K562 (cell line): Measurements from ENCODE around the gene ARIH1.

Source experiments
- BCL6 ChIP-seq: fragments of 250-450 bp; sonication (Bioruptor Pico); IDR thresholded peaks from 2 replicates; pipeline ENCODE4 v1.4.0; 2020
- CTCF ChIP-seq, 3 experiments: IDR thresholded peaks in 2 of 3; conservative IDR thresholded peaks in 1 of 3; 2 replicates each; pipeline ENCODE4 v1.5.1; 2011 to 2012; ENCODE audit warnings: low read length in 3 of 3, mild to moderate bottlenecking in 3 of 3, control low read depth in 2 of 3, improper control_type of control experiment in 1 of 3, inconsistent platforms in 1 of 3, low read depth in 1 of 3, mixed read lengths in 1 of 3, moderate library complexity in 1 of 3; ENCODE audit not compliant: insufficient read depth in 2 of 3
- MYC ChIP-seq, 2 experiments: fragments of 250-450 bp in 1 of 2; sonication (Bioruptor Pico) in 1 of 2; IDR thresholded peaks; 2 replicates each; pipeline versions ENCODE4 v1.5.1 to v1.6.1; 2012 to 2021; ENCODE audit warnings: low read depth in 2 of 2, borderline replicate concordance in 1 of 2, improper control_type of control experiment in 1 of 2, low read length in 1 of 2, mild to moderate bottlenecking in 1 of 2, moderate library complexity in 1 of 2
- SIN3A ChIP-seq, 2 experiments: fragments of 150-350 bp in 1 of 2; IDR thresholded peaks; 2 replicates each; pipeline ENCODE4 v1.6.1; 2011 to 2016; ENCODE audit warnings: borderline replicate concordance in 2 of 2, low read depth in 2 of 2, low read length in 2 of 2, mild to moderate bottlenecking in 2 of 2, moderate library complexity in 2 of 2; ENCODE audit not compliant: control insufficient read depth in 1 of 2
- TF ChIP-seq, protein P1 (sequence below): fragments of 450-650 bp; conservative IDR thresholded peaks from 2 replicates; pipeline ENCODE4 v1.6.1; 2016; ENCODE audit warnings: missing genetic modification characterization, low read depth, mild to moderate bottlenecking, control low read depth, missing compliant biosample characterization

DNA sequence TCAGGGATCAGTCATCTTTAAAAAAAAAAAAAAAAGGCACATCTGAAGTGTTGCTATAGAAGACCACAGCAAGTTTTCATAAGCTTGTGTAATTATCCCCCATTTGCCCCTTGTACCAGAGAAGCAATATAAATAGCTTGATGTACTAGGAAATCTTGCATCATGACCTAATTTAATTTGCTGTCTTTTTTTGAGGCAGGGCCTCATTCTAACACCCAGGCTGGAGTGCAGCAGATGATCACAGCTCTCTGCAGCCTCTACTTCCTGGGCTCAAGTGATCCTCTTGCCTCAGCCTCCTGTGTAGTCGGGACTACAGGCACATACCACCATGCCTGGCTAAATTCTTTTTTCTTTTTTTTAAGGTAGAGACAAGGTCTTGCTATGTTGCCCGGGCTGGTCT, 88.7 kb downstream of the ARIH1 start:
- TF ChIP-seq, protein P1, sequence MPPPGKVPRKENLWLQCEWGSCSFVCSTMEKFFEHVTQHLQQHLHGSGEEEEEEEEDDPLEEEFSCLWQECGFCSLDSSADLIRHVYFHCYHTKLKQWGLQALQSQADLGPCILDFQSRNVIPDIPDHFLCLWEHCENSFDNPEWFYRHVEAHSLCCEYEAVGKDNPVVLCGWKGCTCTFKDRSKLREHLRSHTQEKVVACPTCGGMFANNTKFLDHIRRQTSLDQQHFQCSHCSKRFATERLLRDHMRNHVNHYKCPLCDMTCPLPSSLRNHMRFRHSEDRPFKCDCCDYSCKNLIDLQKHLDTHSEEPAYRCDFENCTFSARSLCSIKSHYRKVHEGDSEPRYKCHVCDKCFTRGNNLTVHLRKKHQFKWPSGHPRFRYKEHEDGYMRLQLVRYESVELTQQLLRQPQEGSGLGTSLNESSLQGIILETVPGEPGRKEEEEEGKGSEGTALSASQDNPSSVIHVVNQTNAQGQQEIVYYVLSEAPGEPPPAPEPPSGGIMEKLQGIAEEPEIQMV (tag), result no peak
- TF ChIP-seq SIN3A (IDR thresholded peaks at IDR 0.05; ENCODE audit: borderline replicate concordance in 2 of 2, control insufficient read depth in 1 of 2, low read depth in 2 of 2, low read length in 2 of 2), result no peak
- no peak for TF ChIP-seq MYC (IDR thresholded peaks at IDR 0.05; ENCODE audit: low read depth, low read length)
- no peak for TF ChIP-seq MYC (CRISPR knock-in tag; IDR thresholded peaks at IDR 0.05; ENCODE audit: borderline replicate concordance, low read depth)
- no peak for TF ChIP-seq CTCF (IDR thresholded peaks at IDR 0.05 in 2 of 3, conservative IDR thresholded peaks at IDR 0.05 in 1 of 3; ENCODE audit: insufficient read depth in 2 of 3, low read depth in 1 of 3, low read length in 3 of 3)
- TF ChIP-seq BCL6 (CRISPR knock-in tag), result no peak
